ELR (cell line): Measurements from ENCODE around the gene DRAXIN.
A peak's percentile ranks its signal among the peaks of the same experiment; 100 is the strongest.

Source experiments
- DNase-seq: peaks from one replicate; pipeline ENCODE4 v3.0.0-alpha.2; 2015; ENCODE audit warnings: low read depth

Gene DRAXIN

DNA sequence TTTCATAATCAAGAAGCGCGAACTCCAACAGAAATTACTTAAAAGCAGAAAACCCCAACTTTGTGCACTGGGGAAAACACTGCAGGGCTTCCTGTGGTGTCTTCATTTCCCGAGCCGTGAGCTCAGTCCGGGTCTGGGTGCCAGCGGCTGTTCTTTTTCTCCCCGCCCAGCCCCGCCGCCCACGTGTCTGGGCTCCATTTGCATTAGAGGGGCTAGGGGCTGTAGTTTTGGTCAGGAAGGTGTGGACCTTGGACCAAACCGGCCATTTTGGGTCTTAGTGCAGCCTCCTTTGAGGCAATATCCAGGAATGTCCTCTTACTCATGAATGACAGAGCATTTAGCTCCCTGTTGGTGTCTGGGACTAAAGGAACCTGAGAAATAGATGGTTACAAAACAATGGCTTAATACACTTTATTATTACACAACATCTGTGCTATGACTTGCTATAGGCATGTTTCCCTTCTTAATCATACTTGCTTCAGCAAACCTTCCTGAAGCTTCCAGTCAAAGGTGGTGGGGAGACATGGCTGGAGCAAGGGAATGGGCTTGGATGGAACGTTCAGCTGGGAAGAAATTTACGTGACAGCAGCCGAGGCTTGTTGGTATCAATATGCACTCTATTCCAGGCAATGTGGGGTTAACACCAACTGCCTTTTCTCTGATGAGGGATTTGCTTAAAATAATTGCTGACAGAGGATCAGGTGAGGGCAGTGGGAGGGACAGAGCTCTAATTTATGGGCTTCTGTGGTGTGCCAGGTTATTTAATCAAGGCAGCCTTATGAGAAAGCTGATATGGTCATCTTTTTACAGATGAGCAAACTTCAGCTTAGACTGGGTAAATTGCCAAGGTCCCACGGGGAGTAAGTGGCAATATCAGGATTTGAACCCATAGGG is 45.5 kb downstream of the DRAXIN start:
- peak; percentile 88 for DNase-seq

DNA sequence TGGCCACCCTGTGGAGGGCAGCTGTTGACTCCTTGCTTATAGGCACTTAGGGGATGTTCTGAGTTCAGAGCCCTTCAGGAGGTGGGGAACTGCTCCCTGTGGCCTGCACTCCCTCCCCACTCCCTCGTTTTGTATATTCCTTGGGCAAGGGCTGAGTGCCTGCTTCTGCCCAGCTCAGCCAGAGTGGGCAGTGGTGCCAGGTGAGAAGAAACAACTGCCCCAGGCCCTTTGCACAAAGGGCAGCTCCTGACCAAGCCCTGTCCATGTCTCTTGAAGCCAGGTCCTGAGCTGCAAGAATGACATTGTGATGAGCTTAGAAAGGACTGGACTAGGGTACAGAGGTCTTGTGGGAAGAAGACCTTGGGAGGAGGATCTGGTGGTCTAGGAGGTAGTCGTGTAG is 46.6 kb downstream of the DRAXIN start:
- DNase-seq = no peak

DNA sequence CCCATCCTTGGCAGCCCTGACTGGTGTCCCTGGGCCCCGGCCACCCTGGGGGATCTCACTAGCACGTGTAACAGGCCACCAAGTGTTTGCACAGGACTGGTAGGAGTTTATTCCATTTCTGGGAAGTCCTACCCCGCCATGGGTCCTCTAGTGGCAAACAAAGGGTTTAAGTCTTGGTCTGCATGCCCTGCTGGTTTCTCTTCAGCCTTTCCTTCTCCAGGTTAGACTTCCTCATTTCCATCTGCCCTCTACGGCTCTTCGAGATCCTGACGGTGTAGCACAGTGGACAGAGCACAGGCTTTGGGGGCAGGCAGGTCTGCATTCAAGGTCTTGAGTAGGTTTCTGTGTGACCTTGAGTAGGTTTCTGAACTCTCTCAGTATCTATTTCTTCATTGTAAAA is 47.3 kb downstream of the DRAXIN start:
- no peak for DNase-seq

DNA sequence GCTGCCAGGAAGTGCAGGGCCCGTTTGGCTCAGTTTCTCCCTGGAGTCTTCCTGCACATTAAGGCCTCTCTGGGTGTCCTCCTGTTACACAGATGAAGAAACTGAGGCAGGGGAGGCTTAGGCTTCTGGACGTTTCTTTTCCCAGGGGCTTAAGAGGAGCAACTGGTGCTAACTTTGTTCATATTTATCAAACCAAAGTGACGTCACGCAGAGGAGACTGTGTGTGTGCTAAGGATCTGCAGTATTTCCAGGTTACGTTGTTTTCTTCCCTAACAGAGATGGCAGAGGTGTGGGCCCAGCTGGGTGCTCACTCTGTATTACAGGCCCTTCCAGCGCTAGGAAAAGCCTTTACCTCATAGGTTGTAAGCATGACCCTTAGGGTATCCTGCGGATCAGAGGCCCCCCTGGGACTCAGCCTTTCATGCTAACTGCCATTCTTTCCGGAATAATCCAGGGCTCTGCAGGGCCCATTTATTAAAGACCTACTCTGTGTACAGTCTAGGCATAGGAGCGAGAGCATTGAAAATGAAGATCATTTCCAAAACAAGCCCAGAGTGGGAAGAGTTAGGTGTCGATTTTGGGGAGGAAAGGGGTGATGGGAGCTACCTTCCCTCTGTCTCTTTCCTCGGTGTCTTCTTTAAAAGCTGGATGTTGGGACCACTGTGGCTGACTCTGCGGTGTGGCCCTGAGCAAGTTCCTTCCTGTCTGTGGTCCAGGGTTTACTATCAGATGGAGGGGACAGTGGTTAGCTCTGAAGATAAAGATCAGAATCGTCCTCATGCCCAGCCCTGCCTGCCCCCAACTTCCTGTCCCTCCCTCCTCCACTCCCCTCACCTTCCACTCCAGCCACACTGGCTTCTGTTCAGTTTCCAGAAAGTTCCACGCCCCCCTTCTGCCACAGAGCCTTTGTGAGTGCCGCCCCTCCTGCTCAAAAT is 49.0 kb downstream of the DRAXIN start:
- peak; percentile 25 for DNase-seq

DNA sequence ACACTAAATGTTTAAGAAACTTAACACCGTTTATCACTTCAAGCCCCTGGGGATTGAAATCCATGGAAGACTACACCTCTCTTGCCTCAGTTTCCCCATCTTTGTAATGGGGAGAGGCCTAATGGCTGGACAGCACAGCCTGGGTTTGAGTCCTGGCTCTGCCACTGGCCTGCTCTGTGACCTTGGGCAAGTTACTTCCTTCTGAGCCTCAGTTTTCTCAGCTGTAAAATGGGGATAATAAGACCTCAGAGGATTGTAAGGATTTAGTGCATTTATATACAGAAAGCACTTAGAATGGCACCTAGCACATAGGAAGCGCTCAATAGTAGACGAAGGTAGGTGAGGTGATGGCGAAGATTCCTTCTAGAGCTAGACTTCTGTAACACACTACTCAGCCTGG is 50.0 kb downstream of the DRAXIN start:
- no peak for DNase-seq

DNA sequence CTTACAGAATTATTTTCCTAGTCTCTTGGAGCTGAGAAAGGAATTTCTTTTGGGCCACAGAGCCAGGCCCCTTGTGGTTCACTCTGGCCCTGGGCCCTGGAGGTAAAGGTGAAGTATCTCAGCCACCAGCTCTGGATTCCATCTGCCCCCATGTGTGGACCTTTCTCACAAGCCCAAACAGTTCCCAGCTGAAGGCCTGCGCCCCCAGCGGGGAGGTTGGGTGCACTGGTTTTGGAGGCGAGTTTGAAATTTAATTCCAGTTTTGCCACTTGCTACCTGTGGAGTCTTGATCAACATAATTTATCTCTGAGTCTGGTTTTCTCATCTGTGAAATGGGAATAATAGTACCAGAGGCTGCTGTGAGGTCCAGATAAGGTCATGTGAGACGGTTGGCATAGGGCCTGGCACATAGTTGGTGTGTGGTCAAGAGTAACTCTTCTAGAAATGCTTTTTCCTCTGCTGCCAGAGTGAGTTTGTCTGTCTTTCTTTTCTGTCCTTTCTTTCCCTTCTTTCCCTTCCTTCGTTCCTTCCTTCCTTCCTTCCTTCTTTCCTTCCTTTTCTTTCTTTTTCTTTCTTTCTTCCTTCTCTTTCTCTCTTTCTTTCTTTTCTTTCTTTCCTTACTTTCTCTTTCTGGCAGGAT is 50.5 kb downstream of the DRAXIN start:
- DNase-seq = no peak

DNA sequence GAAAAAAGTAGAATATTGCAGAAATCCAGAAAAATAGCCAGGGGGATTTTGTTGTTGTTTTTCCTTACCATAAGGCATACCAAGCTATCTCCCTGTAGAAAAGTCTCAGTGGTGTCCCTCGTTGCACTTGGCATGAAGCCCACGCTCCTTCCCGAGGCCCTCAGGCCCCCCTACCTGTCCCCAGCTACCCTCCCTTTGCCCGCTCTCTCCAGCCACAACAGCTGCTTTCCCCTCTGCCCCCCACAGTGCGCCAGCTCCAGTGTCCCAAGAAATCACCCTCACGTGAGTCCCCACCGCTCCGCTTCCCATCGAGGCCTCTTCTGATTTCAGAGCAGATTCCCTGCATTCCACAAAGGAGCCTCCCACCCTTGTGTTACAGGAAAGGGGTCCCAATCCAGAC is 52.8 kb downstream of the DRAXIN start:
- DNase-seq = no peak

DNA sequence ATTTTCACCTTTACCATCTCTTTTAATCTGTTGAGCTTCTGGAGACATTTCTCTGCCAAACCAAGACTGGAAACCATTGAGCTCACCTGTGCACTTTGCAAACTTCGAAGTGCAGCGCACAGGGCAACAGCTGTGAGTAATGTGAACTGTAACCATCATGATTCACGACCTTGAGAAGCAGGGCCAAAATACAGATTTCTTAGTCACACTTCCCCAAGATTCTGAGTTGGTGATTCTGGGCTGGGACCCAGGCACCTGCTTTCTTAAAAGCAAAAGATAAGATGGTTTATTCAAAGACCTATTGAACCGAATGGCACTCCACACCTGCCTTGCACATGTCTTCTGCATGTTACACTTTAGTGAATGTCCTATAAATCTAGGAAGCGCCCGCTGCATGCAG is 54.6 kb downstream of the DRAXIN start:
- DNase-seq = peak; percentile 45

DNA sequence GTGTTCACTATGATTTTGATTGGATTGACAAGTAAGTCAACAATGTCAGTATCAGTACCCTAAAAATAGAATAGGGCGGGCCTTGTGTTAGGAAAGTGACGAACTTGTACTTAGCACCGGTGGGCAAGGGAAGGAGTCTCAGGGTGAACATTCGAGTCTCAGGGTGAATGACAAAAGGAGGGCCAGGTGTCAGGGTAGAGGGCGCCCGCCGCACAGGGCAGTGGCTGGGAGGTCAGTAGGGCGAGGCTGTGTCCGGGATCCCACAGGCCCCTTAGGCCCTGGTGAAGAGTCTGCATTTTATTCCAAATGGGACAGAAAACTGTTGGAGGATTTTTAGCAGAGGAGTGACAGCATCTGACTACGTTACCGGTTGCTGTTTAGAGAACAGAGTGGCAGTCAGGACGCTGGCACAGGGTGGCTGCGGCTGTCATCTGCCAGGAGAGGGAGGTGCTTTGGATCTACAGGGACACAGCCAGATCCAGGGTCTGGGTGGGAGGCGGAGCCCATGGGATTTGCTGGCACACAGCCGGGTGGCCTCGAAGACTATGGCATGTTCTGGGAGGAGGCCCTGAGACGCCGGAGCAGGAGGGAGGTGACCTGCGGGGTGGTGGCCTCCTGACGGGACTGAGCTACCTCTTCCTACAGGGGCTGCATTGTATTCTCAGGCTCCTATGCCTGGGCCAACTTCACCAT is 55.4 kb downstream of the DRAXIN start:
- DNase-seq = no peak

DNA sequence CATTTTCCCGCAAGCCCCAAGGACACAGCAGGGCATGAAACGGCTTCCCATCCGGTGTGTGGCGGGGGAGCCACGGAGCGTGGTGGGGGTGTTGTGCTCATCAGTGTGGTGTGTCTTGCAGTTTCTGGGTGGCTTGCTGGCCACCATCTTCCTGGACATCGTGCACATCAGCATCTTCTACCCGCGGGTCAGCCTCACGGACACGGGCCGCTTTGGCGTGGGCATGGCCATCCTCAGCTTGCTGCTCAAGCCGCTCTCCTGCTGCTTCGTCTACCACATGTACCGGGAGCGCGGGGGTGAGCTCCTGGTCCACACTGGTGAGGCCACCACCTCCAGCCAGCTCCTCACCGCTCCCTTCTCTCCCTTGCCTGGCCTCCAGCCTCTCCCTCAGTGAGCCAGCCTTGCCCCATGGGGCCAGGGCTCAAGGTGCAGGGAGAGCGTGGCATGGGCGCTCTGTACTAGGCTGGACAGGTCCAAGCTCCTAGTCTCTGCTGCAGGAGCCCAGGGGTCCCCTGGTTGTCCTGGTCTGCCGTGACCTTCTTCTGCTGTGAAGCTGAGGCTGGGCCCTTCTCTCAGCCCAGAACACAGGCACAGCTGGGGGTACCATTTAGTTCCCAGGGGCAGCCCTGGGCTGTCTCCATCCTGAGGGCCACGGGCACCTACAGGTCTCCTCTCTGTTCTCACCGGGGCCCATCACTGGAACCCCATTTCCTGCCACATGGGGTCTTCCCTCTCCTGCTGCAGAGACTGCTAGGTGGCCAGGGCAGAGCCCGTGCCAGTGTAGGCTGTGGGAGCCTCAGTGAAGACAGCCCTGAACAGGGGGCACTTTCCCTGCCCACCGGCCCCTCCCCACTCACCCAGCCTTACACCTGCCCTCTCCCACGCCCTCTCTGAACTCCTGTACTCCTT is 57.0 kb downstream of the DRAXIN start:
- no peak for DNase-seq

DNA sequence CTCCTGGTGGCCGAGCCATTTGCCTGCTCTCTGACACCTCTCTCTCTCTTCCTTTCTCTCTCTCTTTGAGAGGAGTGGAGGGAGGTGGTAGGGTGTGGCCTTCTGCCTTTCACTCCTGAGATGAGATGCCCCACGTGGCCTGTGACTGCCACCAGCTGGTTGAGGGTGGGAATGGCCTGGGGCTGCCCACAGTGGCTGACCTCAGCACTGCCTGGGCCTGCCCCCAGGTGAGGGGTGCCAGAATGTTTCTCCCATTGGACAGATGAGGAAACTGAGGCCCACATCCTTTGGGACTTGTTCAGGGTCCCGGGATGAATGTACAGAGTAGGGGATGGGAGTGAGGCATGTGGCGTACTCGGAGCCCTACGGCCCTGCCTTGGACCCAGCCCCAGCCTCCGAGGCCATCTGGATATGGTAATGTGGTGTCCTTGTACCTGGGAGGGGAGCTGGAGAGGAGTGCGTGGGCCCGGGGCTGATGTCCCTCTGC is 57.7 kb downstream of the DRAXIN start:
- peak; percentile 61 for DNase-seq

DNA sequence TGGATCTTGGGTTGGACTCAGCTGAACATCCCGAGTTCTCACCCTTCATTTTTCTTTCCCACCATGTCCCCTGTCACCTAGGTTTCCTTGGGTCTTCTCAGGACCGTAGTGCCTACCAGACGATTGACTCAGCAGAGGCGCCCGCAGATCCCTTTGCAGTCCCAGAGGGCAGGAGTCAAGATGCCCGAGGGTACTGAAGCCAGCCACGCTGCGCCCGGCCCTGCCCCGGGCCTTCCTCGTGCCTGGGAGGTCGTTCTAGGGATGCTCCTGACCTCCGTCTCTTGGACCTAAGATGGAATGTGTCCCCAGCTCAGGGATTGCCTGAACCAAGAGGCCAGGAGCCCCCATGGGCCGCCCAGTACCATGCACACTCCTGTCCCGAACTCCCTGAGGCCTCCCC is 58.5 kb downstream of the DRAXIN start:
- no peak for DNase-seq

DNA sequence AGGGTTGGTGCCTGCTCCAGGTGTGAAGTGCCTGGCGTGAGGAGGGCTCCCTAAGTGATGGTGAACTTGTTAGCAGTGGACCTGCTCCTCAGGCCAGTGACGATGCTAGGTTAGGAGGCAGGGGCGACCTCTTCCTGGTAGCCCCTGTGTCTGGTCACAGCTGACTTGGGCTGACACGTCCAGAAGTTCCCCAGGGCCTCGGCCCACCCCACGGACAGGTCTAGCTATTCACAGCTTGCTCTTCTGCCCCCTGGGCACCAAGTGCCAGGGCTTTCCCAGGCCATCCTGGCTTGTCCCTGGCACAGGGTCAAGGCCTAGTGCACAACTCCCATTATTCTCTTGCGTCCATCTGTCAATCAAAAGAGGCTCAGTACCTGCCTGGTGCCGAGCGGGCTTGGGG is 59.6 kb downstream of the DRAXIN start:
- DNase-seq = no peak

DNA sequence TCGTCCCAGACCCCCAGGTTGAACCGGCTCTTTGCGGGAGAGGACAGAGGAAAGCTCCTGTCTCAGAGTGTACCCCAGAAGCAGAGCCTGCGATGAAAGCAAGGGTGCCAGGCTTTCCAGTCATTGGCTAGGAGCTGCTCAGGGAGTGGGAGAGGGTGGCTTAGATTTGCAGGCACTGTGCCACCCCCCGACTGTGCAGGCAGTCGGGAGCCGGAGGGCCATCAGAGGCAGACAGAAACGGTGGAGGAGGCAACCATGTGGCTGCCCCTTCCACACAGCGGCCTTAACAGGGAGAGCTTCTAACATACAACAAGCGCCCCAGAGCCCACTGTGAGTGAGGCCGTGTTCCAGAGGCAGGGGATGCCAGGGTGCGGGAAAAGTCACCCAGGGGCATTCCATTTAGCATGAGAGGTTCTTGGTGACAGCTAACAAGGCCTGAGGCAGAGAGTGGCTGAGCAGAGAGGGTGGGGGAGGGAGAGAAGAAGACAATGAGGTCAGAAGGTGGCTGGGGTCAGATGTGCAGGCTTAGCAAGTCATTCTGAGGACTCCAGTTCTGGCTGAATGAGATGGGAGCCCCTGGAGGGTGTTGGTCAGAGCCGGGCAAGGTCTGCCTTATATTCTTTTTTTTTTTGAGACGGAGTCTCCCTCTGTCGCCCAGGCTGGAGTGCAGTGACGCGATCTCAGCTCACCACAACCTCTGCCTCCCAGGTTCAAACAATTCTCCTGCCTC is 61.0 kb downstream of the DRAXIN start:
- no peak for DNase-seq

DNA sequence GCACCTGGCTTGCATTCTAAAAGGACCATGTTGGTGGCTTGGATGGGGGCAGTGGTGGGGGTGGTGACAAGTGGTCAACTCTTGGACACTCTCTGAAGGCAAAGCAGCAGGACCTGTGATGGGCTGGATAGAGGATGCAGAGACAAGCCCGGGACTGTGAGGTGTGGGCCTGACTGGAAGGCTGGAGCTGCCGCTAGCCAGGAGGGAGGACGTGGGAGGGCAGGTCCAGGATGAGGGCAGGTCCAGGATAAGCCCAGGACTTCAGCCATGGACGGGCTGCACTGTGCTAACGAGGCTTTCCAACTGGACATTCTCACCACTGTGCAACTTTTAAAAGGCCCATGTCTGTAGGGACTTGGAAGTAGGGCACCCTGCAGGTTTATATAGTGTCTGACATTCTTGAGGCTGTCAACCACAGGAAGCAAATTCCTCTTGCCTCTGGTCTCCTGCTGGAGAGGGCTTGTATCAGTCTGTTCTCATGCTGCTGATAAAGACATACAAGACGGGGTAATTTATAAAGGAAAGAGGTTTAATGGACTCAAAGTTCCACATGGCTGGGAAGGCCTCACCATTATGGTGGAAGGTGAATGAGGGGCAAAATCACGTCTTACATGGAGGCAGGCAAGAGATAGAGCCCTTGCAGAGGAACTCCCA is 62.2 kb downstream of the DRAXIN start:
- DNase-seq = no peak

DNA sequence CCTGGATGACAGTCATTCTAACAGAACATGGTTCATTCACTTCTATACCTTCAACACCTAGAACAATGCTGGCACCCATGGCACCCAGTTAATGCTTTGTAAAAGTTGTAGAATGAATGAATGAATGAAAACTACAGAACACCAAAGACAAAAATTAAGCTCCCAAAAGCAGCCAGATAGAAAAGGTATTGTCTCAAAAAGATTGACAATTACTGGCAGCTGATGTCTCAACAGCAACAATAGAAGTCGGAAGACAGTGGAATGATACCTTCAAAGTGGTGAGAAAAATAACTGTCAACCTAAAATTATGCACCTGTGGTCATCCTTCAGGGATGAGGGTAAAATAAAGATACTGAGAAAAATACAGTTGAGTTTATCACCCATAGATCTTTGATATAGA is 65.5 kb downstream of the DRAXIN start:
- DNase-seq = no peak

DNA sequence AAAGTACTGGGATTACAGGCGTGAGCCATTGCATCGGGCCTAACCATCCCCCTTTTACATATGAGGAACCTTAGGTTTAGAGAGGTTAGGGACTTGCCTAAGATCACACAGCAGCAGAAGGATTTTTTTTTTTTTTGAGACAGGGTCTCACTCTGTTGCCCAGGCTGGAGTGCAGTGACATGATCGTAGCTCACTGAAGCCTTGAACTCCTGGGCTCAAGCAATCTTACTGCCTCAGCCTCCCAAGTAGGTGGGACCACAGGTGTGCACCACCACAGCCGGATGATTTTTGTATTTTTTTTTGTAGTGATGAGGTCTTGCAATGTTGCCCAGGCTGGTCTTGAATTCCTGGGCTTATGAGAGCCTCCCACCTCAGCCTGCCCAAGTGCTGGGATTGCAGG is 68.3 kb downstream of the DRAXIN start:
- no peak for DNase-seq

DNA sequence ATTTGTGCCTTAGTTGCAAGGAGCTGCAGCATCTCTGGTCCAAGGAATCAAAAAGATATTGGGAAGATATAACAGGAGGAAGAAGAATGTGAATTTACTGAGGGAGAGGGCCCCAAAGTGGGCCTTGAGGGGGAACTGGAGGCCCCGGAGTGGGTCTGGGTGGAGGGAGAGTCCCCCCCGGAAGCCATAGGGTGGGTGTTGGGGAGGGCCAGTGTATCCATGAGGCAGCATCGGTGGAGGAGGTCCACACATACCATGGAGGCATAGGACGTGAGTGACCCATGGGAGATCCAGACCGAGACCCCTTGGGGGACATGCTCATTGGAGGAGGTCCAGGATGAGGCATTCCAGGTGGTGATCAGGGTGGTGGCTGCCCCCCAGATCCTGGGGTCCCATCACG is 69.8 kb downstream of the DRAXIN start:
- no peak for DNase-seq

DNA sequence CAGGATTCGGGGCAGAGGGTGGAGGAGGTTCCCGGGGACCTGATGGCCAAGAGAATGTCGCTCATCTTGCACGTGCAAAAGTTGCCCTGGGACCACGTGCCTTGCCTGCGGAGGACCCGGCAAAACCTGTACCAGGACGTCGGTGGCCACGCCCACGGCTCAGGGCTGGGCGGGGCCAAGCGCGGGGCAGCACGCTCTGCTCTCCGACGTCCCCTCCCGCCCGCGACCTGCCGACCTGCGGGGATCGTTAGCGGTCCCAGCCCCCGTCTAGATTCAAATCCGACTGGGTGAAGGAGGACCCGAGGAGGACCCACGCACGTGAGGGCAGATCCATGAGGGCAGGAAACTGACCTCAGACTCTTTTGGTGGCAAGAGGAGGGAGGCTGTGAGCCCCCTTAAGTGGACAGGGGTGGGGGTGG is 70.5 kb downstream of the DRAXIN start, which contains the start of gene C1orf167:
TSS of gene C1orf167 (plus strand) at position 206 of the 419 bp plus-strand sequence. CDS start 2,208 bp downstream, outside the sequence.
- no peak for DNase-seq
